Endothelial cell of umbilical vein (primary cell): ENCODE measurements around the gene GPR17. TPM values are rescaled to one million over a fixed set of nuclear protein-coding genes. Genes with fewer than 3 reads are reported as not detected.

Source experiments
- BruUV-seq: library from RNA; stranded (reverse); fragments of 400-500 nt; replicated peaks from 2 replicates; lab custom pipeline; 2021; lab: Mats Ljungman, UMichigan
- CTCF ChIA-PET: fragments of 300-600, 350-600 bp; sonication (Branson Sonifier 250); formaldehyde crosslinking; loops from one replicate; lab custom pipeline; 2021; ENCODE audit warnings: antibody characterized with exemption, inconsistent platforms; lab: Charles Lee
- POLR2A ChIA-PET: fragments of 300-600, 350-600 bp; sonication (Branson Sonifier 250); formaldehyde crosslinking; loops from one replicate; lab custom pipeline; 2021; ENCODE audit warnings: antibody characterized with exemption, inconsistent platforms; lab: Charles Lee
- DNase-seq: peaks from one replicate; pipeline ENCODE4 v3.0.0-alpha.2; 2011; ENCODE audit warnings: low read depth, low spot score
- FAIRE-seq: peaks from 2 replicates; lab custom pipeline; 2011; peaks lifted over from hg19 to GRCh38; lab: Jason Lieb, UNC
- H2AFZ ChIP-seq: 2 replicates; pipeline ENCODE4 v1.6.0; 2012; ENCODE audit warnings: low read depth, low read length, control low read depth, inconsistent platforms
- H3K27ac ChIP-seq: 2 replicates; pipeline ENCODE4 v1.5.1; 2011; ENCODE audit warnings: low read depth, mild to moderate bottlenecking, control low read depth, low read length, moderate library complexity; ENCODE audit not compliant: insufficient read depth
- H3K27me3 ChIP-seq, 2 experiments: 2 replicates each; pipeline versions ENCODE4 v1.6.0 to v1.6.1; 2011; ENCODE audit warnings: low read length in 2 of 2, mixed read lengths in 1 of 2; ENCODE audit not compliant: control insufficient read depth in 2 of 2, insufficient read depth in 2 of 2
- H3K36me3 ChIP-seq, 2 experiments: 2 replicates in 1 of 2; 3 replicates in 1 of 2; pipeline ENCODE4 v1.5.1; 2011; ENCODE audit warnings: low read length in 2 of 2, mild to moderate bottlenecking in 1 of 2, moderate library complexity in 1 of 2; ENCODE audit not compliant: control insufficient read depth in 2 of 2, insufficient read depth in 2 of 2; ENCODE audit errors: extremely low read depth in 1 of 2
- H3K4me1 ChIP-seq: 3 replicates; pipeline ENCODE4 v1.5.1; 2011; ENCODE audit warnings: mild to moderate bottlenecking, low read length; ENCODE audit not compliant: control insufficient read depth, insufficient read depth; ENCODE audit errors: extremely low read depth
- H3K4me2 ChIP-seq: 2 replicates; pipeline ENCODE4 v1.6.1; 2011; ENCODE audit warnings: low read length, control low read depth, mixed read lengths; ENCODE audit not compliant: insufficient read depth
- H3K4me3 ChIP-seq, 3 experiments: fragments of 200-600 bp in 1 of 3; sonication (generic), shearing (Covaris generic) in 1 of 3; replicated peaks in 1 of 3; 2 replicates each; pipeline ENCODE4 v1.5.1; 2011 to 2016; ENCODE audit warnings: control low read depth in 3 of 3, low read length in 3 of 3, mild to moderate bottlenecking in 2 of 3, inconsistent platforms in 1 of 3, low read depth in 1 of 3, moderate library complexity in 1 of 3; ENCODE audit not compliant: insufficient read depth in 1 of 3
- H3K79me2 ChIP-seq: 2 replicates; pipeline ENCODE4 v1.6.0; 2012; ENCODE audit warnings: low read length, inconsistent platforms; ENCODE audit not compliant: control insufficient read depth, insufficient read depth
- H3K9ac ChIP-seq: replicated peaks from 2 replicates; pipeline ENCODE3; 2011; ENCODE audit warnings: low read length, control low read depth; ENCODE audit not compliant: insufficient read depth; ENCODE audit errors: extremely low read depth
- H3K9me1 ChIP-seq: replicated peaks from 3 replicates; pipeline ENCODE4 v1.6.0; 2011; ENCODE audit warnings: mild to moderate bottlenecking, low read length; ENCODE audit not compliant: control insufficient read depth, insufficient read depth; ENCODE audit errors: extremely low read depth
- H3K9me3 ChIP-seq: replicated peaks from 2 replicates; pipeline ENCODE4 v1.5.1; 2012; ENCODE audit warnings: low read length, inconsistent platforms; ENCODE audit not compliant: control insufficient read depth, insufficient read depth
- H4K20me1 ChIP-seq: replicated peaks from 2 replicates; pipeline ENCODE3; 2011; ENCODE audit warnings: mild to moderate bottlenecking, low read length; ENCODE audit not compliant: control insufficient read depth, insufficient read depth; ENCODE audit errors: extremely low read depth
- EZH2 ChIP-seq: IDR thresholded peaks from 2 replicates; pipeline ENCODE4 v1.6.1; 2012; ENCODE audit warnings: borderline replicate concordance, low read depth, mild to moderate bottlenecking, moderate library complexity, low read length, inconsistent platforms; ENCODE audit not compliant: severe bottlenecking
- FOS ChIP-seq: IDR thresholded peaks from 2 replicates; pipeline ENCODE4 v1.6.1; 2011; ENCODE audit warnings: mild to moderate bottlenecking, low read length, moderate library complexity, borderline replicate concordance; ENCODE audit not compliant: insufficient read depth
- GATA2 ChIP-seq: IDR thresholded peaks from 2 replicates; pipeline ENCODE4 v1.7.0; 2011; ENCODE audit warnings: low read depth, mild to moderate bottlenecking, moderate library complexity, mixed read lengths, low read length; ENCODE audit not compliant: insufficient read length, insufficient read depth
- JUN ChIP-seq: IDR thresholded peaks from 2 replicates; pipeline ENCODE4 v1.6.1; 2011; ENCODE audit warnings: borderline replicate concordance, low read depth; ENCODE audit not compliant: insufficient read length, insufficient read depth
- MAX ChIP-seq: IDR thresholded peaks from 2 replicates; pipeline ENCODE4 v1.6.1; 2011; ENCODE audit not compliant: insufficient read depth, insufficient read length
- MYC ChIP-seq: IDR thresholded peaks from one replicate; pipeline ENCODE4 v1.6.1; 2011; ENCODE audit warnings: mild to moderate bottlenecking, low read depth, low read length
- POLR2A ChIP-seq: IDR thresholded peaks from 2 replicates; pipeline ENCODE4 v1.6.1; 2012; ENCODE audit warnings: low read depth, mild to moderate bottlenecking, control low read depth, low read length
- POLR2AphosphoS5 ChIP-seq: IDR thresholded peaks from 2 replicates; pipeline ENCODE4 v1.6.1; 2012; ENCODE audit warnings: low read depth, mild to moderate bottlenecking, control low read depth, low read length, moderate library complexity; ENCODE audit not compliant: insufficient read depth
- dilution Hi-C: fragments of 300-500 bp; cut with MboI; formaldehyde crosslinking; loops from one replicate; pipeline ENCODE4 v1.15.0; 2019; ENCODE audit warnings: low sequenced_read_pairs; ENCODE audit not compliant: extremely low pct_ligation_motif_present
- intact Hi-C: fragments of 100-400 bp; cut with micrococcal nuclease; formaldehyde crosslinking; loops from one replicate; pipeline ENCODE4 v1.10.0; 2022
- polyA plus RNA-seq, 4 experiments: library from polyadenylated mRNA; depleted of rRNA in 3 of 4; stranded (reverse) in 3 of 4; unstranded in 1 of 4; fragments of >200 nt; gene quantifications; 2 replicates each; pipeline versions ENCODE4 v1.2.1 to v1.2.3, GENCODE V29; 2011 to 2012; ENCODE audit warnings: missing spikeins in 1 of 4
- total RNA-seq: library from RNA; stranded (reverse); gene quantifications from 2 replicates; pipeline ENCODE4 v1.2.3, GENCODE V29; 2021
- TF ChIP-seq, protein P1 (sequence below), 2 donors: IDR thresholded peaks; 1 replicate in 1 of 2; 2 replicates in 1 of 2; pipeline ENCODE4 v1.5.1; 2011; ENCODE audit warnings: low read length in 2 of 2, mild to moderate bottlenecking in 2 of 2, moderate library complexity in 2 of 2, control low read depth in 1 of 2, inconsistent platforms in 1 of 2, low read depth in 1 of 2; ENCODE audit not compliant: insufficient read depth in 1 of 2; ENCODE audit errors: extremely low read depth in 1 of 2

The GPR17 gene
- total and polyA plus RNA-seq, 2 donors (not counting 3 experiments of a cell fraction or from before 2014, with no cell fraction given): 0.10 TPM; not detected in 1

DNA sequence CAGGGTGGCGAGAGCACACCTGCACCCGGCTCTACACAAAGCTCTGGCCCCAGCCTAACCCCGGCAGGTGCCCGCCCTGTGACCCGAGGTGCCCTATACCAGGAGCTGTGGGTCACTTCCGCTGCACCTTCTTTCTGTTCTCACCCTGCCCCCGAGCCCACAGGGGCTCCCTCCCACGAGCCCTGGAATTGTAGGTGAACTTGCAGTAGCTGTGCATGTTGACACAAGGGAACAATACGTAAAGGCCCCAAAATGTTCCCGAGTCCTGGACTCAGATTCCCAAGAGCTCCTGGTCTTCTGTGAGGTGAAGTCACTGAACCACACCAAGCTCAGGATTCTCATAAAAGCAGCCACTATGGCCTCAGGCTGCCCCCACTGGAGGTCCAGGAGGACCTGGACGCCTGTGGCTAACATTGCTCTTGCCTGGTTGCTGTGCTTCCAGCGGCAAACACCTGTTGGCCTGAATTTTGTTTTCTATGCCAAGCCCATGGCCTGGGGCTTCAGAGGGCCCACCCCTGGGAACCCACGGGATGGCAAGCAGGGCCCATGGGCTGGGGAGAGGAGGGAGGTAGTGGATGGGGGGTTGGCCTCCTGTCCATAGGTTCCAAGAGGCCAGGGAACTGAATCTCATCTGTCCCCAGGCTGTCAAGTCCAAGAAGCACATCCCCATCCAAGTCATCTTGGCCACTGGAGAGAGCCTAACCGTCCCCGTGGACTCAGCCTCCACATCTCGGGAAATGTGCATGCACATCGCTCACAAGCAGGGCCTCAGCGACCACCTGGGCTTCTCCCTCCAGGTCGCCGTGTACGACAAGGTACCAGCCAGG is 23.2 kb upstream of the GPR17 start:
- dilution Hi-C loops (no loop called here), intact Hi-C loops (no loop called here)
- BruUV-seq: no TSS peak
- Histone ChIP-seq H3K79me2 (no peaks in the 10 kb centered on the region), H3K9ac (no peak overlapping the region), H3K4me1 (no peaks in the 10 kb centered on the region), H3K36me3 (no peaks in the 10 kb centered on the region), H3K9me3 (no peaks in the 10 kb centered on the region), H3K4me3 (no peak overlapping the region), H3K4me2 (no peak overlapping the region), H3K27me3 (no peaks in the 10 kb centered on the region), H3K27ac (no peak overlapping the region), H4K20me1 (no peaks in the 10 kb centered on the region), H2AFZ (no peak overlapping the region), H3K9me1 (no peaks in the 10 kb centered on the region)
- CTCF ChIA-PET: interaction anchor here (1.2 kb wide), 1 partner anchor 31 kb away, joined by 4 read pairs; no protein-coding TSS in a partner anchor
- POLR2A ChIA-PET: no interaction called here
- FAIRE-seq: no peak
- DNase-seq: no peak
- no peak for TF ChIP-seq JUN
- TF ChIP-seq, protein P1, sequence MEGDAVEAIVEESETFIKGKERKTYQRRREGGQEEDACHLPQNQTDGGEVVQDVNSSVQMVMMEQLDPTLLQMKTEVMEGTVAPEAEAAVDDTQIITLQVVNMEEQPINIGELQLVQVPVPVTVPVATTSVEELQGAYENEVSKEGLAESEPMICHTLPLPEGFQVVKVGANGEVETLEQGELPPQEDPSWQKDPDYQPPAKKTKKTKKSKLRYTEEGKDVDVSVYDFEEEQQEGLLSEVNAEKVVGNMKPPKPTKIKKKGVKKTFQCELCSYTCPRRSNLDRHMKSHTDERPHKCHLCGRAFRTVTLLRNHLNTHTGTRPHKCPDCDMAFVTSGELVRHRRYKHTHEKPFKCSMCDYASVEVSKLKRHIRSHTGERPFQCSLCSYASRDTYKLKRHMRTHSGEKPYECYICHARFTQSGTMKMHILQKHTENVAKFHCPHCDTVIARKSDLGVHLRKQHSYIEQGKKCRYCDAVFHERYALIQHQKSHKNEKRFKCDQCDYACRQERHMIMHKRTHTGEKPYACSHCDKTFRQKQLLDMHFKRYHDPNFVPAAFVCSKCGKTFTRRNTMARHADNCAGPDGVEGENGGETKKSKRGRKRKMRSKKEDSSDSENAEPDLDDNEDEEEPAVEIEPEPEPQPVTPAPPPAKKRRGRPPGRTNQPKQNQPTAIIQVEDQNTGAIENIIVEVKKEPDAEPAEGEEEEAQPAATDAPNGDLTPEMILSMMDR (IDR thresholded peaks at IDR 0.05; ENCODE audit: extremely low read depth in 1 of 2, insufficient read depth in 1 of 2, low read depth in 1 of 2, low read length in 2 of 2): no peak
- no peak for TF ChIP-seq GATA2
- no peak for TF ChIP-seq FOS
- TF ChIP-seq EZH2: no peak
- TF ChIP-seq POLR2AphosphoS5: no peak
- TF ChIP-seq MAX: no peak
- no peak for TF ChIP-seq POLR2A
- no peak for TF ChIP-seq MYC
